ENCODE results near the gene ACTL7A.

Gene ACTL7A

GRCh38 chr9:108903420-108904103 lies 41.5 kb downstream of the ACTL7A start (continued):
- TF ChIP-seq PRDM10 (tag by site-specific recombination; IDR thresholded peaks at IDR 0.05) (peak; percentile 57; the same call in 1 of the 2 replicates), KLF10 (tag by site-specific recombination; IDR thresholded peaks at IDR 0.05) (no peak), ZNF394 (tag by site-specific recombination; IDR thresholded peaks at IDR 0.05; ENCODE audit: borderline replicate concordance) (no peak), ZBTB21 (tag by site-specific recombination; IDR thresholded peaks at IDR 0.05) (0 out of 2 replicates have a peak, but pooled peaks have one; percentile 40), HIC1 (tag by site-specific recombination; IDR thresholded peaks at IDR 0.05) (0 out of 2 replicates have a peak, but pooled peaks have one; percentile 33), ZSCAN4 (tag by site-specific recombination; IDR thresholded peaks at IDR 0.05) (peak; percentile 14; the same call in 1 of the 2 replicates), ZNF521 (tag by site-specific recombination; IDR thresholded peaks at IDR 0.05) (no peak)

GRCh38 chr9:108904161-108904560 lies 42.1 kb downstream of the ACTL7A start:
- Histone ChIP-seq H3K4me3 (ENCODE audit: low read depth, low read length) (no peak overlapping the region), H3K36me3 (ENCODE audit: control insufficient read depth in 2 of 2, insufficient read depth in 1 of 2, low read length in 2 of 2) (peaks cover 18 to 96% of the 10 kb centered on the region in 2 experiments), H3K4me1 (ENCODE audit: control insufficient read depth, insufficient read depth, low read length) (no peaks in the 10 kb centered on the region; the same call in 1 of the 2 replicates), H3K9me3 (ENCODE audit: control insufficient read depth, insufficient read depth, low read depth, low read length) (no peaks in the 10 kb centered on the region), H3K27ac (ENCODE audit: extremely low read depth, low read depth, low read length) (no peak overlapping the region)
- POLR2A ChIA-PET, result no interaction called here
- no peak for TF ChIP-seq ZNF366 (tag by site-specific recombination; conservative IDR thresholded peaks at IDR 0.05)
- no peak for TF ChIP-seq ZNF843 (tag by site-specific recombination; IDR thresholded peaks at IDR 0.05)
- TF ChIP-seq PRDM1 (tag by site-specific recombination; IDR thresholded peaks at IDR 0.05), result no peak
- TF ChIP-seq ZNF830 (tag by site-specific recombination; IDR thresholded peaks at IDR 0.05; ENCODE audit: low read depth), result no peak
- no peak for TF ChIP-seq ZNF398 (tag by site-specific recombination; IDR thresholded peaks at IDR 0.05)
- no peak for TF ChIP-seq KLF17 (tag by site-specific recombination; IDR thresholded peaks at IDR 0.05)
- TF ChIP-seq ZSCAN18 (tag by site-specific recombination; IDR thresholded peaks at IDR 0.05), result no peak
- TF ChIP-seq ZBTB11 (tag by site-specific recombination; conservative IDR thresholded peaks at IDR 0.05; ENCODE audit: low read depth), result no peak
- no peak for TF ChIP-seq ZNF223 (tag by site-specific recombination; IDR thresholded peaks at IDR 0.05)
- CTCF ChIA-PET, result interaction anchor here (0.6 to 0.7 kb wide), 4 partner anchors 14 to 1812 kb away, joined by 3 read pairs; no protein-coding TSS in a partner anchor

Data from HEK293 (cell line).